ENCODE data around the gene ODF4. TPM values are rescaled to one million over a fixed set of nuclear protein-coding genes. Genes with fewer than 3 reads are reported as not detected.

Gene ODF4, protein sequence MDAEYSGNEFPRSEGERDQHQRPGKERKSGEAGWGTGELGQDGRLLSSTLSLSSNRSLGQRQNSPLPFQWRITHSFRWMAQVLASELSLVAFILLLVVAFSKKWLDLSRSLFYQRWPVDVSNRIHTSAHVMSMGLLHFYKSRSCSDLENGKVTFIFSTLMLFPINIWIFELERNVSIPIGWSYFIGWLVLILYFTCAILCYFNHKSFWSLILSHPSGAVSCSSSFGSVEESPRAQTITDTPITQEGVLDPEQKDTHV
- polyA plus RNA-seq (2012; rRNA removed): not detected in 2 replicates
- not detected in 2 replicates for polyA plus RNA-seq (2012; cell fraction: cytosol; rRNA removed)
- not detected in 2 replicates for polyA plus RNA-seq (2012; cell fraction: nucleus; rRNA removed)

DNA sequence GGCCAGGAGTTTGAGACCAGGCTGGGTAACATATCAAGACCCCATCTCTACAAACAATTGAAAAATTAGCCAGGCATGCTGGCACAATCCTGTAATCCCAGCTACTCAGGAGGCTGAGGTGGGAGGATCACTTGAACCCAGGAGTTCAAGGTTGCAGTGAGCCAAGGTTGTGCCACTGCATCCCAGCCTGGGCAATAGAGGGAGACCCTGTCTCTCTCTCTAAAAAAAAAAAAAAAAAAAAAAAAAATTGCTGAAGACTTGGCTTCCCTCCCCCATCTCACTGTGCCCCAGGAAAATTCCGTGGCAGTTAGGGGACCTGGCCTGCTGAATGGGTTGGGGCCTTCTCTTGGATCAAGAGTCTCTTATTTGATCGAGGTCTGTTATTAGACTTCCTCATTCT lies at the start of gene ODF4:
ODF4 (plus strand) TSS at position 301 of the 400 bp plus-strand sequence. CDS start 212 bp downstream, outside the sequence.
- POLR2A ChIA-PET: no interaction called here
- no peak within 1 kb of the TSS for H3K27ac ChIP-seq (ENCODE audit: low read depth in 2 of 2, low read length in 1 of 2)
- H3K9ac ChIP-seq: no peak within 1 kb of the TSS
- H4K20me1 ChIP-seq (ENCODE audit: insufficient read depth): no peaks in the 10 kb centered on the region
- no peak within 1 kb of the TSS for H2AFZ ChIP-seq (ENCODE audit: low read depth)
- no peak for DNase-seq
- no peaks in the 10 kb centered on the region for H3K27me3 ChIP-seq (ENCODE audit: insufficient read depth)
- H3K4me3 ChIP-seq (ENCODE audit: low read depth in 2 of 2, low read length in 1 of 2): no peak within 1 kb of the TSS
- no peaks in the 10 kb centered on the region for H3K9me2 ChIP-seq
- WGBS (ENCODE audit: low lambda C conversion rate): 35% methylated on average over 2 of the region's 2 CpGs
- TF ChIP-seq NRF1 (IDR thresholded peaks at IDR 0.05; ENCODE audit: low read depth, low read length): no peak
- TF ChIP-seq, protein P1, sequence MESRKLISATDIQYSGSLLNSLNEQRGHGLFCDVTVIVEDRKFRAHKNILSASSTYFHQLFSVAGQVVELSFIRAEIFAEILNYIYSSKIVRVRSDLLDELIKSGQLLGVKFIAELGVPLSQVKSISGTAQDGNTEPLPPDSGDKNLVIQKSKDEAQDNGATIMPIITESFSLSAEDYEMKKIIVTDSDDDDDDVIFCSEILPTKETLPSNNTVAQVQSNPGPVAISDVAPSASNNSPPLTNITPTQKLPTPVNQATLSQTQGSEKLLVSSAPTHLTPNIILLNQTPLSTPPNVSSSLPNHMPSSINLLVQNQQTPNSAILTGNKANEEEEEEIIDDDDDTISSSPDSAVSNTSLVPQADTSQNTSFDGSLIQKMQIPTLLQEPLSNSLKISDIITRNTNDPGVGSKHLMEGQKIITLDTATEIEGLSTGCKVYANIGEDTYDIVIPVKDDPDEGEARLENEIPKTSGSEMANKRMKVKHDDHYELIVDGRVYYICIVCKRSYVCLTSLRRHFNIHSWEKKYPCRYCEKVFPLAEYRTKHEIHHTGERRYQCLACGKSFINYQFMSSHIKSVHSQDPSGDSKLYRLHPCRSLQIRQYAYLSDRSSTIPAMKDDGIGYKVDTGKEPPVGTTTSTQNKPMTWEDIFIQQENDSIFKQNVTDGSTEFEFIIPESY (IDR thresholded peaks at IDR 0.05; ENCODE audit: borderline replicate concordance, low read depth): no peak
- TF ChIP-seq, protein P2, sequence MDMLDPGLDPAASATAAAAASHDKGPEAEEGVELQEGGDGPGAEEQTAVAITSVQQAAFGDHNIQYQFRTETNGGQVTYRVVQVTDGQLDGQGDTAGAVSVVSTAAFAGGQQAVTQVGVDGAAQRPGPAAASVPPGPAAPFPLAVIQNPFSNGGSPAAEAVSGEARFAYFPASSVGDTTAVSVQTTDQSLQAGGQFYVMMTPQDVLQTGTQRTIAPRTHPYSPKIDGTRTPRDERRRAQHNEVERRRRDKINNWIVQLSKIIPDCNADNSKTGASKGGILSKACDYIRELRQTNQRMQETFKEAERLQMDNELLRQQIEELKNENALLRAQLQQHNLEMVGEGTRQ (IDR thresholded peaks at IDR 0.05; ENCODE audit: borderline replicate concordance, low read depth, low read length): no peak
- TF ChIP-seq RXRA (IDR thresholded peaks at IDR 0.05; ENCODE audit: borderline replicate concordance, low read depth): no peak
- TF ChIP-seq TCF12 (IDR thresholded peaks at IDR 0.05): no peak
- TF ChIP-seq RFX5 (IDR thresholded peaks at IDR 0.05; ENCODE audit: low read length): no peak
- TF ChIP-seq SIN3A (IDR thresholded peaks at IDR 0.05; ENCODE audit: borderline replicate concordance, low read depth, low read length): no peak
- no peak for TF ChIP-seq JUND (IDR thresholded peaks at IDR 0.05)
- TF ChIP-seq, protein P3, sequence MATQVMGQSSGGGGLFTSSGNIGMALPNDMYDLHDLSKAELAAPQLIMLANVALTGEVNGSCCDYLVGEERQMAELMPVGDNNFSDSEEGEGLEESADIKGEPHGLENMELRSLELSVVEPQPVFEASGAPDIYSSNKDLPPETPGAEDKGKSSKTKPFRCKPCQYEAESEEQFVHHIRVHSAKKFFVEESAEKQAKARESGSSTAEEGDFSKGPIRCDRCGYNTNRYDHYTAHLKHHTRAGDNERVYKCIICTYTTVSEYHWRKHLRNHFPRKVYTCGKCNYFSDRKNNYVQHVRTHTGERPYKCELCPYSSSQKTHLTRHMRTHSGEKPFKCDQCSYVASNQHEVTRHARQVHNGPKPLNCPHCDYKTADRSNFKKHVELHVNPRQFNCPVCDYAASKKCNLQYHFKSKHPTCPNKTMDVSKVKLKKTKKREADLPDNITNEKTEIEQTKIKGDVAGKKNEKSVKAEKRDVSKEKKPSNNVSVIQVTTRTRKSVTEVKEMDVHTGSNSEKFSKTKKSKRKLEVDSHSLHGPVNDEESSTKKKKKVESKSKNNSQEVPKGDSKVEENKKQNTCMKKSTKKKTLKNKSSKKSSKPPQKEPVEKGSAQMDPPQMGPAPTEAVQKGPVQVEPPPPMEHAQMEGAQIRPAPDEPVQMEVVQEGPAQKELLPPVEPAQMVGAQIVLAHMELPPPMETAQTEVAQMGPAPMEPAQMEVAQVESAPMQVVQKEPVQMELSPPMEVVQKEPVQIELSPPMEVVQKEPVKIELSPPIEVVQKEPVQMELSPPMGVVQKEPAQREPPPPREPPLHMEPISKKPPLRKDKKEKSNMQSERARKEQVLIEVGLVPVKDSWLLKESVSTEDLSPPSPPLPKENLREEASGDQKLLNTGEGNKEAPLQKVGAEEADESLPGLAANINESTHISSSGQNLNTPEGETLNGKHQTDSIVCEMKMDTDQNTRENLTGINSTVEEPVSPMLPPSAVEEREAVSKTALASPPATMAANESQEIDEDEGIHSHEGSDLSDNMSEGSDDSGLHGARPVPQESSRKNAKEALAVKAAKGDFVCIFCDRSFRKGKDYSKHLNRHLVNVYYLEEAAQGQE (IDR thresholded peaks at IDR 0.05; ENCODE audit: low read depth, low read length): no peak
- TF ChIP-seq, protein P4, sequence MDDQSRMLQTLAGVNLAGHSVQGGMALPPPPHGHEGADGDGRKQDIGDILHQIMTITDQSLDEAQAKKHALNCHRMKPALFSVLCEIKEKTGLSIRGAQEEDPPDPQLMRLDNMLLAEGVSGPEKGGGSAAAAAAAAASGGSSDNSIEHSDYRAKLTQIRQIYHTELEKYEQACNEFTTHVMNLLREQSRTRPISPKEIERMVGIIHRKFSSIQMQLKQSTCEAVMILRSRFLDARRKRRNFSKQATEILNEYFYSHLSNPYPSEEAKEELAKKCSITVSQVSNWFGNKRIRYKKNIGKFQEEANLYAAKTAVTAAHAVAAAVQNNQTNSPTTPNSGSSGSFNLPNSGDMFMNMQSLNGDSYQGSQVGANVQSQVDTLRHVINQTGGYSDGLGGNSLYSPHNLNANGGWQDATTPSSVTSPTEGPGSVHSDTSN (IDR thresholded peaks at IDR 0.05): no peak
- no peak for TF ChIP-seq ELF1 (IDR thresholded peaks at IDR 0.05)
- TF ChIP-seq, protein P5, sequence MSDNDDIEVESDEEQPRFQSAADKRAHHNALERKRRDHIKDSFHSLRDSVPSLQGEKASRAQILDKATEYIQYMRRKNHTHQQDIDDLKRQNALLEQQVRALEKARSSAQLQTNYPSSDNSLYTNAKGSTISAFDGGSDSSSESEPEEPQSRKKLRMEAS (IDR thresholded peaks at IDR 0.05; ENCODE audit: low read depth): no peak
- TF ChIP-seq POLR2AphosphoS5 (IDR thresholded peaks at IDR 0.05; ENCODE audit: low read depth, low read length): no peak
- TF ChIP-seq, protein P6, sequence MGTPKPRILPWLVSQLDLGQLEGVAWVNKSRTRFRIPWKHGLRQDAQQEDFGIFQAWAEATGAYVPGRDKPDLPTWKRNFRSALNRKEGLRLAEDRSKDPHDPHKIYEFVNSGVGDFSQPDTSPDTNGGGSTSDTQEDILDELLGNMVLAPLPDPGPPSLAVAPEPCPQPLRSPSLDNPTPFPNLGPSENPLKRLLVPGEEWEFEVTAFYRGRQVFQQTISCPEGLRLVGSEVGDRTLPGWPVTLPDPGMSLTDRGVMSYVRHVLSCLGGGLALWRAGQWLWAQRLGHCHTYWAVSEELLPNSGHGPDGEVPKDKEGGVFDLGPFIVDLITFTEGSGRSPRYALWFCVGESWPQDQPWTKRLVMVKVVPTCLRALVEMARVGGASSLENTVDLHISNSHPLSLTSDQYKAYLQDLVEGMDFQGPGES (IDR thresholded peaks at IDR 0.05; ENCODE audit: low read depth, low read length): no peak
- H3K36me3 ChIP-seq (replicated peaks in 1 of 2; ENCODE audit: control insufficient read depth in 1 of 2, insufficient read depth in 2 of 2, low read length in 1 of 2): no peaks in the 10 kb centered on the region
- H3K4me2 ChIP-seq: no peak within 1 kb of the TSS
- peaks cover 4% of the 10 kb centered on the region for H3F3A ChIP-seq (replicated peaks; ENCODE audit: insufficient read depth)
- no peaks in the 10 kb centered on the region for H3K4me1 ChIP-seq (ENCODE audit: control insufficient read depth in 1 of 2, insufficient read depth in 2 of 2, low read depth in 1 of 2, low read length in 1 of 2)
- CTCF ChIA-PET: interaction anchor here (1.0 to 3.9 kb wide), 4 partner anchors 12 to 44 kb away, joined by 3 to 16 read pairs (median 5); no protein-coding TSS in a partner anchor
- no peaks in the 10 kb centered on the region for H3K9me3 ChIP-seq
- H3K79me2 ChIP-seq (ENCODE audit: insufficient read depth): no peaks in the 10 kb centered on the region
